ENCODE measurements around the gene PRX. TPM values are rescaled to one million over a fixed set of nuclear protein-coding genes. Genes with fewer than 3 reads are reported as not detected.

The PRX gene
- total RNA-seq, 1 experiment from 2014 or later = 2.2 TPM

GRCh38 chr19:40393894-40394815 is 19.0 kb downstream of the PRX start:
- H3K9ac ChIP-seq (ENCODE audit: low read length) = no peak overlapping the region
- no peaks in the 10 kb centered on the region for H3K9me2 ChIP-seq (replicated peaks; ENCODE audit: low read length)
- ChIA-PET POLR2A (ENCODE audit: unreplicated experiment) (no interaction called here), CTCF (no interaction called here)
- DNase-seq (no peak), ATAC-seq (no peak)
- H3K27ac ChIP-seq (ENCODE audit: low read length) = no peak overlapping the region
- H3K9me3 ChIP-seq (ENCODE audit: low read length) = no peaks in the 10 kb centered on the region
- BruUV-seq (replicated peaks) = no TSS peak
- H3K4me1 ChIP-seq (ENCODE audit: insufficient read depth, low read length) = peaks cover 10% of the 10 kb centered on the region; the same call in 1 of the 2 replicates
- H3K27me3 ChIP-seq (ENCODE audit: low read length) = no peaks in the 10 kb centered on the region
- intact Hi-C loops (cut with micrococcal nuclease) = no loop called here
- H3K4me2 ChIP-seq (ENCODE audit: low read length) = no peak overlapping the region
- H3K4me3 ChIP-seq (ENCODE audit: low read length) = no peak overlapping the region
- no peaks in the 10 kb centered on the region for H4K20me1 ChIP-seq (ENCODE audit: low read length)
- H2AFZ ChIP-seq (ENCODE audit: low read length) = no peak overlapping the region
- H3K36me3 ChIP-seq (ENCODE audit: low read depth, low read length) = no peaks in the 10 kb centered on the region
- H3F3A ChIP-seq (ENCODE audit: low read length, unreplicated experiment) = no peaks in the 10 kb centered on the region
- H3K79me2 ChIP-seq (ENCODE audit: low read length) = no peaks in the 10 kb centered on the region
- TF ChIP-seq EZH2 (IDR thresholded peaks at IDR 0.05; ENCODE audit: low read length, unreplicated experiment) = no peak
- no peak for TF ChIP-seq CTCF (conservative IDR thresholded peaks at IDR 0.05; ENCODE audit: low read depth, low read length)
- TF ChIP-seq EZH2phosphoT487 (IDR thresholded peaks at IDR 0.05; ENCODE audit: borderline replicate concordance, low read length) = no peak

DNA sequence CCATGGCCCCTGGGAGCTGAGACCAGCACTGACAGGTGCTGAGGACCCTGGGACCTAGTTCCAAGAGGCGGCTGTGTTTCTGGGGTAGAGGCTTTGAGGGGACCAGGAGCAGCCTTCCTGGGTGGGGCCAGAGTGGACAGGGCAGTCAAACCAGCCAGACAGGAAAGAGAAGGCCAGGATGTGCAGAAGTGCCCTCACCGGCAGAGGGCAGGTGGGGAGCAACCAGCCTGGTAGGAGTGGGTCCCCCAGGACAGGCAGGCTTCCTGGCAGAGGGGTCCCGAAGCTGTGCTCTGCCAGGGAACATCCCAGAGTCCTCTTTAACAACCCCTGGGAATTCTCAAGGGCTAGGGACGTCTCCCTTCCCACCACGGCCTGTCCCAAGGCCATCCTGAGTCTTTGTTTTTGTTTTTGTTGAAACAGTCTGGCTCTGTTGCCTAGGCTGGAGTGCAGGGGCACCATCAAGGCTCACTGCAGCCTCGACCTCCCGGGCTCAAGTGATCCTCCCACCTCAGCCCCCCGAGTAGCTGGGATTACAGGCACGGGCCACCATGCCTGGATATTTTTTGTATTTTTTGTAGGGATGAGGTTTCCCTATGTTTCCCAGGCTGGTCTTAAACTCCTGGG is 20.2 kb downstream of the PRX start:
- Histone ChIP-seq H3K27me3 (ENCODE audit: low read length) (no peaks in the 10 kb centered on the region), H3K9me2 (replicated peaks; ENCODE audit: low read length) (no peaks in the 10 kb centered on the region), H3K9ac (ENCODE audit: low read length) (no peak overlapping the region), H3K4me2 (ENCODE audit: low read length) (peak overlapping the region; percentile 71), H3F3A (ENCODE audit: low read length, unreplicated experiment) (no peaks in the 10 kb centered on the region), H3K36me3 (ENCODE audit: low read depth, low read length) (no peaks in the 10 kb centered on the region), H3K27ac (ENCODE audit: low read length) (no peak overlapping the region), H2AFZ (ENCODE audit: low read length) (peak overlapping the region; percentile 57), H3K4me3 (ENCODE audit: low read length) (no peak overlapping the region), H3K79me2 (ENCODE audit: low read length) (no peaks in the 10 kb centered on the region), H4K20me1 (ENCODE audit: low read length) (no peaks in the 10 kb centered on the region), H3K4me1 (ENCODE audit: insufficient read depth, low read length) (peaks cover 10% of the 10 kb centered on the region; the same call in 1 of the 2 replicates), H3K9me3 (ENCODE audit: low read length) (no peaks in the 10 kb centered on the region)
- DNase-seq (peak; percentile 69), ATAC-seq (peak; percentile 95)
- no TSS peak for BruUV-seq (replicated peaks)
- ChIA-PET CTCF (no interaction called here), POLR2A (ENCODE audit: unreplicated experiment) (no interaction called here)
- TF ChIP-seq CTCF (conservative IDR thresholded peaks at IDR 0.05; ENCODE audit: low read depth, low read length) (peak; percentile 56), EZH2phosphoT487 (IDR thresholded peaks at IDR 0.05; ENCODE audit: borderline replicate concordance, low read length) (no peak), EZH2 (IDR thresholded peaks at IDR 0.05; ENCODE audit: low read length, unreplicated experiment) (no peak)
- intact Hi-C loops (cut with micrococcal nuclease) = no loop called here
